ENCODE data around the gene RNF224. TPM values are rescaled to one million over a fixed set of nuclear protein-coding genes. Genes with fewer than 3 reads are reported as not detected.

The RNF224 gene
- total and polyA plus RNA-seq, 2 experiments from 2014 or later, result not detected

GRCh38 chr9:137204731-137205125, 22.6 kb upstream of the RNF224 start:
- no peaks in the 10 kb centered on the region for H3K27me3 ChIP-seq
- peak overlapping the region; percentile 86 for H3K4me3 ChIP-seq
- TF ChIP-seq, protein P1, sequence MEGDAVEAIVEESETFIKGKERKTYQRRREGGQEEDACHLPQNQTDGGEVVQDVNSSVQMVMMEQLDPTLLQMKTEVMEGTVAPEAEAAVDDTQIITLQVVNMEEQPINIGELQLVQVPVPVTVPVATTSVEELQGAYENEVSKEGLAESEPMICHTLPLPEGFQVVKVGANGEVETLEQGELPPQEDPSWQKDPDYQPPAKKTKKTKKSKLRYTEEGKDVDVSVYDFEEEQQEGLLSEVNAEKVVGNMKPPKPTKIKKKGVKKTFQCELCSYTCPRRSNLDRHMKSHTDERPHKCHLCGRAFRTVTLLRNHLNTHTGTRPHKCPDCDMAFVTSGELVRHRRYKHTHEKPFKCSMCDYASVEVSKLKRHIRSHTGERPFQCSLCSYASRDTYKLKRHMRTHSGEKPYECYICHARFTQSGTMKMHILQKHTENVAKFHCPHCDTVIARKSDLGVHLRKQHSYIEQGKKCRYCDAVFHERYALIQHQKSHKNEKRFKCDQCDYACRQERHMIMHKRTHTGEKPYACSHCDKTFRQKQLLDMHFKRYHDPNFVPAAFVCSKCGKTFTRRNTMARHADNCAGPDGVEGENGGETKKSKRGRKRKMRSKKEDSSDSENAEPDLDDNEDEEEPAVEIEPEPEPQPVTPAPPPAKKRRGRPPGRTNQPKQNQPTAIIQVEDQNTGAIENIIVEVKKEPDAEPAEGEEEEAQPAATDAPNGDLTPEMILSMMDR (IDR thresholded peaks at IDR 0.05; ENCODE audit: low read depth, low read length), result no peak
- no peaks in the 10 kb centered on the region for H3K9me3 ChIP-seq (ENCODE audit: low read depth)
- no peak for DNase-seq (ENCODE audit: low read depth in 1 of 2, low spot score in 1 of 2)
- peak overlapping the region; percentile 47 for H3K27ac ChIP-seq
- peaks cover 30% of the 10 kb centered on the region for H3K4me1 ChIP-seq (ENCODE audit: low read depth)
- H3K36me3 ChIP-seq, result no peaks in the 10 kb centered on the region

GRCh38 chr9:137205126-137206069, 21.9 kb upstream of the RNF224 start, which contains the start of the genes NDOR1 and TMEM203:
Gene NDOR1 (plus strand): TSS chr9:137205700. CDS start chr9:137205778, 78 bp downstream.
Gene TMEM203 (minus strand): TSS chr9:137205648. CDS start chr9:137205414, 234 bp downstream.
- peak within 1 kb of the TSS; percentile 47 for H3K27ac ChIP-seq
- H3K36me3 ChIP-seq, result no peaks in the 10 kb centered on the region
- DNase-seq (ENCODE audit: low read depth in 1 of 2, low spot score in 1 of 2), result peak; percentile 87 to 93
- H3K9me3 ChIP-seq (ENCODE audit: low read depth), result no peaks in the 10 kb centered on the region
- TF ChIP-seq, protein P1 (IDR thresholded peaks at IDR 0.05; ENCODE audit: low read depth, low read length), result no peak
- H3K4me3 ChIP-seq, result peak within 1 kb of the TSS; percentile 86
- H3K4me1 ChIP-seq (ENCODE audit: low read depth), result peaks cover 30% of the 10 kb centered on the region
- H3K27me3 ChIP-seq, result no peaks in the 10 kb centered on the region

GRCh38 chr9:137206602-137207001, 20.7 kb upstream of the RNF224 start:
- H3K27ac ChIP-seq, result no peak overlapping the region
- DNase-seq (ENCODE audit: low read depth in 1 of 2, low spot score in 1 of 2), result no peak
- TF ChIP-seq, protein P1 (IDR thresholded peaks at IDR 0.05; ENCODE audit: low read depth, low read length), result no peak
- H3K36me3 ChIP-seq, result no peaks in the 10 kb centered on the region
- no peaks in the 10 kb centered on the region for H3K27me3 ChIP-seq
- peaks cover 24% of the 10 kb centered on the region for H3K4me1 ChIP-seq (ENCODE audit: low read depth)
- no peaks in the 10 kb centered on the region for H3K9me3 ChIP-seq (ENCODE audit: low read depth)
- H3K4me3 ChIP-seq, result peak overlapping the region; percentile 86

GRCh38 chr9:137211532-137211931, 15.8 kb upstream of the RNF224 start:
- H3K4me3 ChIP-seq, result no peak overlapping the region
- no peak for DNase-seq (ENCODE audit: low read depth in 1 of 2, low spot score in 1 of 2)

DNA sequence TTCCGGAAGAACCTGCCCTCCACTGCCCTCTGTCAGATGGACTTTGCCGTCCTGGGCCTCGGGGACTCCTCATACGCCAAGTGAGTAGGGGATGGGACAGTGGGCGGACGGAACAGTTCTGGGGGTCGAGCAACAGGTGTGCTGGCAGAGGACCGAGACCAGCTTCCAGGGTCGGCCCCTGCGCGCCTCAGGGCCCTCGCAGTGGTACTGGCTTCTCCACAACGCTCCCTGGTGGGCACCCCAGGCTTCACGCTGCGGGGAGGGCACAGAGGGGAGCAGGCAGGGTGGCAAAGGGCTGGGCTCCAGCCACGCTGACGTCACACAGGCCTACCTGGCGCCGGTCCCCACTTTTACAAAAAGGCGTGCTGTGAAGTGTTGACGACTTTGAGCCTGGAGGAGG, 14.8 kb upstream of the RNF224 start:
- Histone ChIP-seq H3K36me3 (no peaks in the 10 kb centered on the region), H3K9me3 (ENCODE audit: low read depth) (no peaks in the 10 kb centered on the region), H3K27me3 (no peaks in the 10 kb centered on the region), H3K4me3 (no peak overlapping the region), H3K27ac (no peak overlapping the region), H3K4me1 (ENCODE audit: low read depth) (peaks cover 3% of the 10 kb centered on the region)
- no peak for DNase-seq (ENCODE audit: low read depth in 1 of 2, low spot score in 1 of 2)
- TF ChIP-seq, protein P1 (IDR thresholded peaks at IDR 0.05; ENCODE audit: low read depth, low read length), result no peak

More at GRCh38 chr9:137211532-137211931, 15.8 kb upstream of the RNF224 start:
- Histone ChIP-seq H3K4me1 (ENCODE audit: low read depth) (peaks cover under 1% of the 10 kb centered on the region), H3K27me3 (no peaks in the 10 kb centered on the region), H3K36me3 (no peaks in the 10 kb centered on the region), H3K27ac (no peak overlapping the region), H3K9me3 (ENCODE audit: low read depth) (no peaks in the 10 kb centered on the region)
- TF ChIP-seq, protein P1 (IDR thresholded peaks at IDR 0.05; ENCODE audit: low read depth, low read length), result no peak
